A673 (cell line): Measurements from ENCODE around the gene ADRA2C. TPM values are rescaled to one million over a fixed set of nuclear protein-coding genes. Genes with fewer than 3 reads are reported as not detected.

Source experiments
- BruUV-seq: library from RNA; stranded (reverse); fragments of 400-500 nt; replicated peaks from 2 replicates; lab custom pipeline; 2021; lab: Mats Ljungman, UMichigan
- CTCF ChIA-PET: fragments of 300-600 bp; sonication (Branson Sonifier 250); formaldehyde crosslinking; loops from one replicate; lab custom pipeline; 2022; ENCODE audit warnings: antibody characterized with exemption; lab: Charles Lee
- POLR2A ChIA-PET: fragments of 300-600 bp; sonication (Branson Sonifier 250); formaldehyde crosslinking; loops from one replicate; lab custom pipeline; 2022; ENCODE audit warnings: antibody characterized with exemption; ENCODE audit not compliant: low non-redundant PET; lab: Charles Lee
- DNase-seq: peaks from one replicate; pipeline ENCODE4 v3.0.0-alpha.2; 2015; ENCODE audit warnings: low spot score
- H3K27ac ChIP-seq: fragments of 200-600 bp; sonication (generic); 2 replicates; pipeline ENCODE4 v1.5.1; 2016; ENCODE audit warnings: mixed run types, low read depth, mild to moderate bottlenecking, mixed read lengths, antibody characterized with exemption, low read length; ENCODE audit not compliant: poor library complexity, severe bottlenecking
- H3K27me3 ChIP-seq: fragments of 200-600 bp; sonication (generic); replicated peaks from 2 replicates; pipeline ENCODE4 v1.6.1; 2017; ENCODE audit warnings: mixed run types, low read depth, mild to moderate bottlenecking, mixed read lengths, antibody characterized with exemption, low read length; ENCODE audit not compliant: insufficient read depth, poor library complexity
- H3K36me3 ChIP-seq: fragments of 200-600 bp; sonication (generic); 2 replicates; pipeline ENCODE4 v1.6.1; 2016; ENCODE audit warnings: mixed run types, mild to moderate bottlenecking, mixed read lengths, antibody characterized with exemption, low read length; ENCODE audit not compliant: insufficient read depth, poor library complexity, severe bottlenecking
- H3K4me1 ChIP-seq: fragments of 200-600 bp; sonication (generic); 2 replicates; pipeline ENCODE4 v1.6.1; 2017; ENCODE audit warnings: mixed run types, mild to moderate bottlenecking, mixed read lengths, antibody characterized with exemption, low read length; ENCODE audit not compliant: insufficient read depth, poor library complexity, severe bottlenecking
- H3K4me3 ChIP-seq: fragments of 200-600 bp; sonication (generic); 2 replicates; pipeline ENCODE4 v1.5.1; 2016; ENCODE audit warnings: low read depth, mixed run types, mild to moderate bottlenecking, mixed read lengths, low read length; ENCODE audit not compliant: poor library complexity, severe bottlenecking
- H3K9me3 ChIP-seq: fragments of 200-600 bp; sonication (generic); 2 replicates; pipeline ENCODE4 v1.6.1; 2016; ENCODE audit warnings: mixed run types, low read depth, mild to moderate bottlenecking, mixed read lengths, antibody characterized with exemption, low read length; ENCODE audit not compliant: poor library complexity, severe bottlenecking
- CTCF ChIP-seq: fragments of 300-800, 200-600 bp; sonication (generic); conservative IDR thresholded peaks from 2 replicates; pipeline ENCODE4 v1.5.1; 2017; ENCODE audit warnings: low read depth, mild to moderate bottlenecking, antibody characterized with exemption, low read length, moderate library complexity, mixed read lengths
- EZH2 ChIP-seq: fragments of 200-600 bp; sonication (generic); IDR thresholded peaks from 2 replicates; pipeline ENCODE4 v1.6.1; 2017; ENCODE audit warnings: borderline replicate concordance, low read depth, mild to moderate bottlenecking, mixed read lengths, antibody characterized with exemption, low read length; ENCODE audit not compliant: poor library complexity, severe bottlenecking
- intact Hi-C: fragments of 100-400 bp; cut with micrococcal nuclease; formaldehyde crosslinking; loops from one replicate; pipeline ENCODE4 v1.10.0; 2022; ENCODE audit not compliant: unreplicated experiment
- total RNA-seq: library from RNA; stranded (reverse); gene quantifications from 2 replicates; pipeline ENCODE4 v1.2.3, GENCODE V29; 2021

ADRA2C gene
- total RNA-seq, 1 experiment from 2014 or later = 14.8 TPM

GRCh38 chr4:3800351-3800750 lies 34.2 kb downstream of the ADRA2C start:
- BruUV-seq = no TSS peak
- H3K27me3 ChIP-seq = peaks cover 7% of the 10 kb centered on the region
- intact Hi-C loops = no loop called here
- no peak overlapping the region for H3K4me3 ChIP-seq
- TF ChIP-seq CTCF (no peak), EZH2 (no peak)
- no peak overlapping the region for H3K27ac ChIP-seq
- peaks cover 6% of the 10 kb centered on the region for H3K9me3 ChIP-seq
- no peak for DNase-seq
- no peaks in the 10 kb centered on the region for H3K4me1 ChIP-seq
- H3K36me3 ChIP-seq = no peaks in the 10 kb centered on the region
- ChIA-PET POLR2A (no interaction called here), CTCF (no interaction called here)

GRCh38 chr4:3801521-3801920 lies 35.3 kb downstream of the ADRA2C start:
- no peak for DNase-seq
- H3K27me3 ChIP-seq = peaks cover 7% of the 10 kb centered on the region
- no peaks in the 10 kb centered on the region for H3K9me3 ChIP-seq
- CTCF ChIA-PET = no interaction called here
- no peaks in the 10 kb centered on the region for H3K4me1 ChIP-seq
- TF ChIP-seq EZH2 = no peak
- TF ChIP-seq CTCF = no peak
- POLR2A ChIA-PET = no interaction called here
- H3K4me3 ChIP-seq = no peak overlapping the region
- no TSS peak for BruUV-seq
- intact Hi-C loops = no loop called here
- H3K36me3 ChIP-seq = no peaks in the 10 kb centered on the region
- no peak overlapping the region for H3K27ac ChIP-seq

GRCh38 chr4:3801931-3802550 lies 35.9 kb downstream of the ADRA2C start:
- Histone ChIP-seq H3K4me3 (no peak overlapping the region), H3K4me1 (peaks cover under 1% of the 10 kb centered on the region), H3K27me3 (peaks cover 7% of the 10 kb centered on the region), H3K36me3 (no peaks in the 10 kb centered on the region), H3K27ac (no peak overlapping the region), H3K9me3 (no peaks in the 10 kb centered on the region)
- intact Hi-C loops = no loop called here
- POLR2A ChIA-PET = no interaction called here
- TF ChIP-seq CTCF (no peak), EZH2 (no peak)
- CTCF ChIA-PET = no interaction called here
- no TSS peak for BruUV-seq
- no peak for DNase-seq
